Pons (tissue), 1 donor: ENCODE results near the gene PBX3.

Experiments used
- DNase-seq: peaks from one replicate; pipeline ENCODE4 v3.0.0-alpha.2; 2016; ENCODE audit warnings: low spot score

Gene PBX3

DNA sequence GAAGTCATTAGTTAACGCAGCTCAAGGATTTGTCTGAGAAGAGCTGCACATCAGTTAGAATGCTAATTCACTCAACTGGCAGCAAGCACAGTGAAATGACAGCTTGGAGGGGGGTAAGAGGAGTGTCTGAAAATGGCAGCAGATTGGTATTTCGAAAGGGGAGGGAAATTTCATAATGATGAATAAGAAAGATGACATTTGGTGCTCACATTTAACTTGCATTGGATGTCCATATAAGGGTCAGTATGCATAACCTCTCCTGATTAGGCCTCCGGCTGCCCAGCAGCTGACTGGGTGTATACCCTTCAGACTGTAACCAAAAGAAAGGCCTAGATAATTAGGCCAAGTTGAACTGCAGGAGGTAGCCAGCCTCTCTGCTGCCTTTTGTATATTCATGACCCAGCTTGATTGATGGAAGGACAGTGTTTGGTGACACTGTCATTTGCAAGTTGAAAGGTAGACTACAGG is 131.0 kb downstream of the PBX3 start:
- DNase-seq, result no peak

DNA sequence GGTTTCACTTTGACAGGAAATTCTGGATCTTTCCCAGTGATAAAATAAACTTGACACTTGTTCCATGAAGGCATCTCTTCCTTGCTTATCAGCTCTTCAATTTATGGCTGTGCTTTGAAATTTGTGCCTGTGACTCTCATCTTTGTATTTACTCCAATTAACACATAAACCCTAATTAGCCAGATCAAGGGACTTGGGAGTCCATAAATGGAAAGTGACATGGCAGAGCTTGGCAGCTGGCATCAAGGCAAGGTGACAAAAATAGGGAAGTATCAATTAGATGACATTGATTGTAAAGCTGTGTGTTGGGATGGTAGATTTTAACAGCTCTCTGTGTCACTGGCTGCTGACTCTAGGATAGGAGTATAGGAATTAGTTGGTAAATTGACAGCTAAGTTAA is 133.9 kb downstream of the PBX3 start:
- no peak for DNase-seq

DNA sequence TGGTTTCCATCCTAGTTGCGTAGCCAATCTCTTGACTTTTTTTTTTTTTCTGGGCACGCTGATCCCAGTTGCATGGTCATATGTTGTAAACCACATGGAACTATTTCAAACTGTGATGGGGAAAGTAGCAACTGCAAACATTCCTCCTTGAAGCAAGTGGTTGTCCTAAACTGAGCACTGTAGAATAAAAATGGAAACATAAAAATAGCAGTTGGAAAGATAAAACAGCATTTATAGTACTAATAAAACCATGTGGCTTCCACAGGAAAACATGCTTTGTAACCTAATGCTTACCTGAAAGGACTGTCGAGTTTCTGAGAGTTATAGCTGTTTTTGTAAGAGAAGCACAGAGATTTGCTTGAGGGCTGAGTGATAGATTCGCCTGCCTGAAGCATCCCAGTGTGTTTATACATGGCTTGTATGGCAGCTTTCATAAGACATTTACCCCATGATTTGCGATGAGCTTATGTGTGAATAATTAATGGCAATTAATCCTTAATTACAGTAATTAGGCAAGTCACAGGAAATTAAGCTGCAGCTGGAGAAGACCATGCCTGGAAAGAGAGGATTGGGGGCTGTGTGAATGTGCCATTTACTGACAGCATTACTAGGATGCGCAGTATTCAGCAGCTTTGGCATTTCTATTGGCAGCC is 136.5 kb downstream of the PBX3 start:
- no peak for DNase-seq

DNA sequence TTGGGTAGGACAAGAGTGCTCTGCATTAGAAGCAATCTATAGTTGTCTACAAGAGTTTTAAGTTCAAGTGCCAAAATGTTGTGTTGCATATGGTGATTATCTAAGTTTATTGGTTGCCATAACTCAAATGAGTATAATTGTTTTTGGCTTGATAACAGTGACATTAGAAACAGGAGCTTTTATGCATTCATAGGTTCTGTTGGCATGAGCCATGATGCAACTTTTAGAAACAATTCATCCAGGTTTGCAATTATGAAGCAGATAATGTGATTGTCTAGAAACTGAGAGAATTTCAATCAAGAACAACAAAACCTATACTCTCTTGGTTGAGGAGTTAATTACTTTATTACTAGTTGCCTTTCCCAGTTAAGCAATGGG is 137.0 kb downstream of the PBX3 start:
- peak; percentile 41 for DNase-seq

DNA sequence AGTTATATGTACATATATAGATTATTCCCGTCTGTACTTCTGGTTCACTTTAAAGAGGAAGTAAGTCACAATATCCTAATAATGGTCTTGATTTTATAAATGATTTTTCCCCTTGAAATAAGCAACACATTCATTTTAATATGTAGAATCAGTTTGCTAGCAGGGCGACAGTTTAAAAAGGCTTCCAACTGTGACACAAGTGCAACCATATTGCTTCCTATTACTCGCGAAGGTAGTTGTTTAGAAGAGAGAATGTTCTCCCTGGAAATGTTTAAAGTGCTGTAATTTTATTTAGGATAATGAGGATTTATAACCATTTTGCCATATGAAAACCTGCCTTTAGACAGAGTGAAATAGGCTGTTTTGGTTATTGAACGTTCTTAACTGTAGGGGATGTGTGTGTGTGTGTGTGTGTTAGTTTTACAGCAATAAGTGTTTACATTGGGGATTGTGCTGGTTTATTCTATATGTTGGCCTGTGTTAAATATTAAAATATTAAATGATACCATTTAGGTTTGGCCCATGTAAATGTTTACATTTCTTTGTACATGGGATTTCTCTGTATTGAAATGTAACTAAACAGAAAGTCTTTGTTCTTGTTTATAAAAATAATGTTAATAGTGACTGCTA is 138.3 kb downstream of the PBX3 start:
- no peak for DNase-seq

DNA sequence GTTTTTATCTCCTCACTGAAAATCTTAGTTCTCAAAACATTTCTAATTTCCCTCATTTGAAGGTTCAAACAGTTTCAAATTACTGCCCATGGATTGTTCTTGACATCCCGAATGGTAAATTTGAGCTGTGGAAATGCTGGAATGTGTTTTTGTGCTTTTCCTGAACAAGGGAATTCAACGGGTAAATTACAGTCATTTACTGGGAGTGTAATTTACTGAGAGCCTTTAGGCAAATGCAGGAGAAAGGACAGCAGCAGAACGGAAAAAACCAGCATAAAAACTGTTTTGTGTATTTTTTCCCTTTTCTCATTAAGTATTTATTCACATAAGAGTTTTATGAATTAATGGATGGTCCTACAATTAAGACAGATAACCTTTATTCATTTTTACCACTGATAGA is 139.2 kb downstream of the PBX3 start:
- DNase-seq, result no peak

DNA sequence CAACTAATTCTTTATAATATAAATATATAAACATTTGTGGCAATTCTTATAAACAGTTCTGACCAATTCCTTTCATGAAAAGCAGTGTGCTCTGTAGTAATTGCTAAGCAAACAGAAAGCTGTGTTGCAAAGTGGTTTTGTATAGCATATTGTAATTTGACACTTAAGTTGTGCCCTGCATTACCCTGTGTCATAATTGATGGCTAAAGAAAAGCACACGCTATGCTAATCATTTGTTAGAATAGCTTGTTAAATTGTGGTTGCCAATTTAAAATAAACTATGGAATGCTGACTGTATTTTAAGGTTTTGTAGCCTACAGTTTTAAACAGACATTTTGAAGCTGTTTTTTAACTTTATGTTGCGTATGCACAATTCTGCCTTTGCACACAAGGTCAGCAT is 140.0 kb downstream of the PBX3 start:
- no peak for DNase-seq

DNA sequence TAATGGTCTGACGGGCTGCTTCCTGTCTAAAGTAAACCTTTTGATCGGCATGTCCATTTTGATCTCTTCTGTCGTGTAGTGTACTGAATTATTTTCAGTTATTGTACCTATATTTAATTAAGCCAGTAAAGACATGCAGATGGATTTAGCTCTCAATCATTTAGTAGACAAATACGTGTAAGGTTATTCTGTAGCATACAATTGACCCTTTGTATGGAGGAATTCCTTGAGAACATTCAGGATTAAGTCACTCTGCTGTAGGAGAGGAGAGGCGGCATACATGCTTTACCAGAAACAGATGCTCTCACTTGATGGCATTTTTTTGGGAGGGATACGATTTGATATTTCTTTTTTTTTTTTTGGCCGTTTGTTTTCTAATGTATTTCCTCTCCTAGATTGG is 141.0 kb downstream of the PBX3 start:
- peak; percentile 53 for DNase-seq

DNA sequence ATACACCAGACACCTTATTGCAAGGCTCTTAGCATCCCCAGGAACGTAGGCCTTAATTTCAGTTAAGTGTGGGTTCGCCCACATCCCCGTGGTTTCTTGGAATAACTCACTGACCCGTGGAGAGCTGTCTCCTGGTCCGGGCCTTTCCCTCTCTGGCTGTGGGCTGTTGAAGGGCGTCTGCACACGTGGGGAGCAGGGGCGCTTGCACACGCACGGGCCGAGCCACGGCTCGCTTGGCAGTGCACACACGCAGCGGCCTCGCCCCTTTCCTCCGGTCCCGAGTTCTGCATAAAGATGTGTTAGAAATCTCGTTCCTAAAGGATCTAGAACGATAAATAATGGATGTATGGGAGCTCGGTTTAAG is 141.9 kb downstream of the PBX3 start:
- DNase-seq, result peak; percentile 70

DNA sequence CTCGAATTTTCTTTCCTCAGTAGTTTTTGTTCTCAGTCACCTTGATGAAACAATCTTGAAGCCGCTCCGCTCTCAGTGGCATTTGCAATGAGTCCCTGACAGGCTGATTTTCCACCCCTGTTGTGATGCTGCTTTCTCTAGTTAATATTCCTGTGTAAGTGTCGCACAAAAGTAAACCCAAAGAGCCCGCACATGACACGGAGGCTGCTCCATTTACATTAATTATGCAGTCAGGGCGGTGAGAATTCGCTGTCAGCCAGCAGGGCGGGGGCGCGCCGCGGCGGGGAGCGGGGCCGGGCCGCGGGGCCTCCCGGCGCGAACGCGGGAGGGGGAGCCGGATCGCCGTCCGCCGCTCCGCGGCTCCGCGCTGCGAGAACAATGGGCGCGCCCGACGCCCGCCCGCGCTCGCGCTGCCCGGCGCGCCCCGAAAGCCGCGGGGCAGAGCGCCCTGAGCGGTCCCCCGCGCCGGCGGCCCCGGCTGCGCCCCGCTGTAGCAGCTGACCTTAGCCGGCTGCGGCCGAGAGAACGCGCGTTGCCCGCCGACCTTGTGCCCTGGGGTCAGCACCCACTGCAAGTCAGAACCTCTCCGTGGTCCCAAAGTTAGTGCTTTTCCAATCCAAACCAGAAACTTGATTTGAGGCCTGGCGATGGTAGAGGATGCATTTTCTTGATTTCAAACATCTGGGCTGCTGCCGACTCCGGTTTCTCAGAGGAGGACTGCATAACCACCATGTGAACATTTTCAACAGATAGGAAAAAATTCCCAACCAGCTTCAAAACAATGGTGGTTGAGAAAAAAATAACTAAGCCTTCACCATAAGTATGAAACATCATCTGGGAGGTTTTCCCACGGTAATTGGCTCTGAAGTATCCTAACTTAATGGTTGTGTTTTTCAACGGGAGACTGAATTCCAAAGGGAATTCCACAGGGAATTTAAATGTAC is 142.6 kb downstream of the PBX3 start:
- peak; percentile 47 for DNase-seq

DNA sequence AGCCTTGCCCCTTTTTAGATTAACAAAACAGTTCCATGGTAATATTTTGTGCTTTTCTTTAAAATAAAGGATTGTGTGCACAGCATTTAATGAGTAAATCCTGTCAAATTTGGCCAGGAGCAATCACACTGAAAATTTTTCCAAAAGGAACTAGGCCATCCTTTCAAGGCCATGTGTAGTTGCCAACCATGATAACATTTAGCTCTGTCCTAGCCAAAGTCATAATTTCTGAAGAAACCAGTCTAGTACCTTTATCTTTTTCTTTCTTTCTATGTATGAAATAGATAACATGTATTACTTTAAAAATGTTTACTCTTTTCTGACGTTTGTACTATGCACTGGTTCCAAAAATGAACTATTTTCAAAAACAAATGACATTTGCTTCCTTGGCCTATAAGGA is 143.7 kb downstream of the PBX3 start:
- no peak for DNase-seq

DNA sequence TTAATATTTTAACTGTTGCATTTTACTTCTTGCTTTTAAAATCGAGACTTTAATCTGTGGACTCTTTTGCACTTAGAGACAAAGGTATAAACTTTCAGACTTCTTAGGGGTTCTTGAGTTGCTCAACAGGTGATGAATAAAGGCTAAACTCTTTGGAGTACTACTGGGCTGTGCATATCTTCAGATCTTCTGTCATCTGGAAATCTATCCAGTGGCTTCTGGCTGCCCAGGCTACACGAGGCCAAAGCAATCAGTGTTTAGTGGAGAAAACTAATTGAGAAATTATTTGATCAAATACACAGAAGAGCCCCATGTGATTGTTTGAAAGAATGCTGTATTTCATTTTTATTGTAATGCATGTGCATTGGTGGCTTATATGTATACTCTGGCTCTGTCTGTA is 146.1 kb downstream of the PBX3 start:
- no peak for DNase-seq

DNA sequence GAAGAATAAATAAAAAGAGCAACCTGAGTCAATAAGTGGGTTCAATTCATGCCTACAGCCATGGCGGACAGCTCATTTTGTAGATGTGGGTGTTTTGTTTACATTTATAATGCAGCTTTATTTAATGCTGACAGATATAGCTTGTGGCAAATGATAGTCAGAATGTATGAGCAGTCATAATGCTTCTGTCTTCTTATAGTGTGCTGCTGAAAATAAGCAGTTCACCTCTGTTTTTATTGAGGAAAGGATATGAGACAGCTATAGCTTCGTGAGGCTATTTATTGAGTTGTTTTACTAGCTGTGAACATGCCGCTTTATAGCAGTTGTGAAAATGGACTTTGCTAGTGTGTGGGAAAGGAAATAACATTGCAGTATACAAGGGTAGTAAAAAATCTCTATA is 147.4 kb downstream of the PBX3 start:
- no peak for DNase-seq

DNA sequence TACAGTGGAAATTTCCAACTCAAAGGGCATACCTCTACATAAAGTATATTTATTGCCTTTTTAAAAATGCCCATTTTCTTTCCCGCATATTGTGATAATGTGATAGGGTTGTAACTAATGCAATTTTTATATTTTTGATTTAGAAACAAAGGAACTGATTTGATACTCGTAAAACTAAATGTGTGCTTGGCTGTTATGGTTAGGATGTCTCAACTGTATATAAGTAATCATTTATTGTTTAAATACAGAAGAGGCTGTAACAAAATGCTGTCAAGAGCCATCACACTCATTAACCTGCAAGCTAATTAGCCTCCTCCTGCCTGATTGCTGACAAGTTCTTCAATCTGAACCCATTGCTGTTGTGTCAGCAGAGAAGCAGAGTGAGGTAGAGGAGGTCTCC is 149.2 kb downstream of the PBX3 start:
- DNase-seq, result no peak

DNA sequence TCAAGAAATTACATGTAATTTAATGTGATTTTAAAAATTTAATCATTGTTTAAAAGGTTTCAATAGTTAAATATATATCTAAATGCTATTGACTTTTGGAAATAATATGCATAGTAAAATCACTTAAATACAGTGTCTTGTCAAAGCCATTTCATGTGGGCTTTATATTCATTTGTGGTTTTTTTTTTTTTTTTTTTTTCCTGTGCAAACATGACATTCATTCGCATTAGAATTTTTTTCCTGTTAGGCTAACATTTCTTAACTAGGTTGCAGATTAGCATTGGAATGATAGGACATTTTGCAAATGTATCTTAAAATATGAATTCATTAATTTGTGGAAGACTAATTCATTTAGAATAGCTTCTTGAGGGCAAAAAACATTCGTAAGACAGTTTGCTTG is 149.8 kb downstream of the PBX3 start:
- no peak for DNase-seq

DNA sequence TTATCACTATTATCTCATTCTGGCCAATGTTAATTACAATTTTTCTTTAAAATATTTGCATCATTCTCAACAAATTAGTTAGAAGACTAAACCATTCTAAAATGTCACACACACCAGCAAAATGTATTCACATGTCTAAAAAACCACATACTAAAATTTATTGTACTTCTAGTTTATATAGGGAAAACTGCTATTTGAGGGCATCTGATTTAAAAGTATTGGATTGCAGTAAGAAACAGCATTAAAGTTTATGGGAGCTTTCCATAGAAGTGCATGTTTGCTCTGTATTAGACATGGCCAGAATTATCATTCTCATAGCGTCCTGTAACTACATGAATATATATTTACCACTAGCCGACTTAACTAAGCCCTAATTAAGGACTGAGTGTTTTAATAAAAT is 150.3 kb downstream of the PBX3 start:
- no peak for DNase-seq

DNA sequence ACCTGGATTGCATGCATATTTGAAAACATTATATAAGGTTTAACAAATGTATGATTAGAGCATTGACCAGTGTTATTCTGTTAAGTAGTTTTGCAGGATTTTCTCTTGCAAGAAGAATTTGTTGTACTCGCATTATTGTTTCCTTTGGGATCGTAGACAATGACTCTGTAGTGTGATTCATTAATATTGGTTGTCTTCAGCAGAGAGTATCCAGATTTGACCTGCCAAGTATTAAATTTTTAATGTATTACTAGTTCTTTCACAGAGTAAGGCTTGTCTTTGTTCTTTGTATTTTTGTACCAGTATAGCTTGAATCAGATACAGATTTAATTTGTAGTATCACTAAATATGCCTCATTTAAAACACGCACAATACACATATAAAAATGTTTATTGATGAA is 155.0 kb downstream of the PBX3 start:
- no peak for DNase-seq

DNA sequence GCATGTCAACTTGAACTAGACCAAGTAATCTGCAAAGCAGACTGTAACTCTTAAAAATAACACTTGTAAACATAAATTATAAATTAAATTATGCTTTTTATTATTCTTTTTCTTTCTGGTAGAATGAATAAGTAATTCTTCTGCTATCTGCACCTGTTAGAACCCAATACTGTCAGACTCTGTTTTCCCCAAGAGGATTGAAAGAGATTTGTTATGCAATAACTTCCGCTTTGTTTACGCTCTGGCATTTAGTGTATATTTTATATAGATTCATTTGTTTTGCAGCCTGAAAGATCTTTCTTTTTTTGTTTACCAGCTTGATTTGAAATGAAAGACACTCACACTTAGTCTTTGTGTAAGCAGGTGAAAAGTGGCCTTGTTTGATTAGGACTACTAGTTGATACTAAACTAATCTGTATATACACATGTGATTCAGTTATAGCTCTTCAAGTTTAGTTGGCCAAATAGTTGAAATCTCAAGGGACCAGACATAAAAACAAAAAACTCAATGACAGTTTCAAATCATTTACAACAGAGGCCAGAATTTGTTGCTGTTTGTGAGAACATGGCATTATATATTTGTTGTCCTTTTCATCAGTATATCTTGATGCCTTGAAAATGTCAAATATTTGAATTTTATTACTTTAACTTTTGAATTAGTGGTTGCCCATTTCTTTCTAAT is 155.8 kb downstream of the PBX3 start:
- DNase-seq, result peak; percentile 53

DNA sequence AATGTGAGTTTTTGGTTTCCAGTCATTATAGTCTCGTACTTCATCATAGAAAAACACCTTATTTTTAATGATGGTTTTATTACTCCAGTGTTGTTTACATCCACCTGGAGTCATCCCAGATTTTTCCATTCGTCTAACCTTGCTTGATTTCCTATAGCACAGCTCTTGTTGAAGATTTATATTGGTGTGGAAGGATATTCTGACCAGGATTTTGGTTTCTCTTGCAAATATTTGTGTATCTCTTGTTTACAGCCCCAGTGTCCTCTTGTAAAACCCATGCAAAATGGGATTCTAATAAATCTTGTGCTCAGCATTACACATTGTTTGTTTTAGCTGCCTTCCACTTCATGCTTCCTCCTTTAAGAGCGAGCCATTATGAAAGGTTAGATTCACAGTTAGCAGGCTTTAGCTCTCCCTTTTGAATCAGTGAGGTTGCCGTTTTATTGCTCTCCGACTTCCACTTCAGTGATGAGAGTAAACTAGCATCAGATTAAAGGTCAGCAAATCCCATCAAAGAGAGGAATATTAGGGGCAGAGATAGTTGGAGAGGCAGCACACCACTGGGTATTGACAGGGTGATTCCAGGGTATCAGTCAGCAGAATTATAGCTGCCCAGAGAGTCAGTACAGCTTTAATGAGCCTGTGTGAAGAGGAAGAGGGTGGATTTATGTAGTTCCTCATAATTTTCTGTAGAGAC is 157.1 kb downstream of the PBX3 start:
- DNase-seq, result peak; percentile 61

DNA sequence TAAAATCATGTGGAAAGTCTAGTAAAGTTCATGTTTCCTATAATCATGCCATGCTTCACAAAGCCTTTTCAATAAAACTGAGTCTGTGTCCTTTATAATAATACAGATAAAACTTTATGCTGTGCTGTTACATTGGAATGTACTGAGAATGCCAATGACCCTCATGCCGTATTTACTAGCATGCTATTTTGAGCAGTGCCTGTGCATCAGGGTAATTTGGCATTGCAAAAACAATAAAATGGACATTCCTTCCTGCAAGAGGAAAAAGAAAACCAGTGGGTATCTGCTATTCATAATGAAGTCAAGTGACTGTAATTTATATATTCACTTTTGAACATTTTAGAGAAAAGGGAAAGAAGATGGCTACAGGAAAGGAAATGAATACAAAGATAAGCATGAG is 159.0 kb downstream of the PBX3 start:
- no peak for DNase-seq

DNA sequence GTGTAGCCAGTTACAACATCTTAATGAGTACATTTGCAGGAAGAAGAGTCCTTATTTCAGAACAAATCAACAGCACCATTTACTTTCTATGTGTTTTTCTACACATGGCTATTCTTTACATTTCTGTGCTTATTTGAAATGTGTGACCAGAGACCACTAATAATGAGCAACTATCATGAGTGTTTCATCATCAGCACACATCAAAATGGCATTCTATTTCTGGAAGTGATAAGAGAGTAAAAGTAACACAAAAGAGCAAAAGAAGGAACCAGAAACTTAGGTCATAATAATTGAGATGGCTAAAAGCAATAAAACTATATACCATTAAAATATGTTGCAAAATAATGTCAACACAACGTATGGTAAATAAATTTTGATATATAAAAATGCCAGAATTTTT is 159.7 kb downstream of the PBX3 start:
- no peak for DNase-seq

DNA sequence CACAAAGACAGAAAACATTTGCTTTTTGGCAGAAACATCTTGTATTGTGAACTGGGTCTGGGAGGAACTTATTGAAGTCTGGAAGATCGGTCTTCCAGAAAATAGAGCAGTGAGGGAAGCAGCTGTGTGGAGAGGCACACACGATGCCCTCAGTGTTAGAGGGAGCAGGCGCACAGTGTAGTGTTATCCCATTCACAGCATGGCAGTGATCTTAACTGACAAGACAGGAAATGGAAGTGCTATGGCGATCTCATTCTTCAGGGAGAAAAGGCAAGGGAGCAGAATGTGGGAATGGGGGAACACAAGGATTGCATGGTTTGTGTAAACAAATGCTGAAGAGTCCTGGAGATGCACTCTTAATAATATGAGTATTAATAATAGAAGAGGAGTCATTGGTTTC is 161.0 kb downstream of the PBX3 start:
- DNase-seq, result peak; percentile 70
